Thoracic aorta (tissue), 2 donors: ENCODE measurements around the gene FAM227B. TPM values are rescaled to one million over a fixed set of nuclear protein-coding genes. Genes with fewer than 3 reads are reported as not detected.

Source experiments
- ATAC-seq: fragments of 150-250 bp; one replicate; pipeline ENCODE4 v1.8.0; 2017; ENCODE audit warnings: low read depth; ENCODE audit not compliant: insufficient number of reproducible peaks, low FRiP score
- DNase-seq: peaks from one replicate; pipeline ENCODE4 v3.0.0-alpha.2; 2020; ENCODE audit warnings: low spot score
- H3K27ac ChIP-seq, 2 donors: fragments of 200-600 bp; sonication (generic); 1 replicate in 1 of 2; 2 replicates in 1 of 2; pipeline ENCODE4 v1.5.1; 2016; ENCODE audit warnings: mild to moderate bottlenecking in 2 of 2, moderate library complexity in 2 of 2
- H3K27me3 ChIP-seq: fragments of 200-600 bp; sonication (generic); replicated peaks from 2 replicates; pipeline ENCODE4 v1.6.0; 2016; ENCODE audit warnings: mild to moderate bottlenecking; ENCODE audit not compliant: insufficient read depth
- H3K36me3 ChIP-seq: fragments of 200-600 bp; sonication (generic); one replicate; pipeline ENCODE4 v1.5.1; 2016
- H3K4me1 ChIP-seq, 2 donors: fragments of 200-600 bp; sonication (generic); 1 replicate in 1 of 2; 2 replicates in 1 of 2; pipeline versions ENCODE4 v1.5.1 to v1.6.0; 2016; ENCODE audit warnings: low read depth in 2 of 2, mild to moderate bottlenecking in 1 of 2; ENCODE audit not compliant: control insufficient read depth in 1 of 2
- H3K4me3 ChIP-seq: fragments of 200-600 bp; sonication (generic); 2 replicates; pipeline ENCODE4 v1.5.1; 2016; ENCODE audit warnings: mild to moderate bottlenecking
- H3K9me3 ChIP-seq: fragments of 200-600 bp; sonication (generic); 2 replicates; pipeline ENCODE4 v1.5.1; 2016
- CTCF ChIP-seq: fragments of 200-600 bp; sonication (generic); IDR thresholded peaks from one replicate; pipeline ENCODE4 v1.5.1; 2019; ENCODE audit warnings: antibody characterized with exemption
- total RNA-seq, 2 donors: library from RNA; depleted of rRNA; stranded (reverse); fragments of >200 nt; gene quantifications; one replicate each; pipeline versions ENCODE4 v1.1.0 to v1.2.3, GENCODE V29; 2016

FAM227B gene
- total RNA-seq, 2 donors from 2014 or later: 3.2 to 15.2 TPM

- Histone ChIP-seq H3K27me3 (no peaks in the 10 kb centered on the region), H3K36me3 (no peaks in the 10 kb centered on the region), H3K4me3 (no peak overlapping the region), H3K27ac (no peak overlapping the region), H3K4me1 (peaks cover 13 to 24% of the 10 kb centered on the region in 2 donors), H3K9me3 (no peaks in the 10 kb centered on the region)
- ATAC-seq (no peak), DNase-seq (no peak)
- no peak for TF ChIP-seq CTCF
These were observed 179.3 kb downstream of the FAM227B start for GRCh38 chr15:49441356-49441755.

DNA sequence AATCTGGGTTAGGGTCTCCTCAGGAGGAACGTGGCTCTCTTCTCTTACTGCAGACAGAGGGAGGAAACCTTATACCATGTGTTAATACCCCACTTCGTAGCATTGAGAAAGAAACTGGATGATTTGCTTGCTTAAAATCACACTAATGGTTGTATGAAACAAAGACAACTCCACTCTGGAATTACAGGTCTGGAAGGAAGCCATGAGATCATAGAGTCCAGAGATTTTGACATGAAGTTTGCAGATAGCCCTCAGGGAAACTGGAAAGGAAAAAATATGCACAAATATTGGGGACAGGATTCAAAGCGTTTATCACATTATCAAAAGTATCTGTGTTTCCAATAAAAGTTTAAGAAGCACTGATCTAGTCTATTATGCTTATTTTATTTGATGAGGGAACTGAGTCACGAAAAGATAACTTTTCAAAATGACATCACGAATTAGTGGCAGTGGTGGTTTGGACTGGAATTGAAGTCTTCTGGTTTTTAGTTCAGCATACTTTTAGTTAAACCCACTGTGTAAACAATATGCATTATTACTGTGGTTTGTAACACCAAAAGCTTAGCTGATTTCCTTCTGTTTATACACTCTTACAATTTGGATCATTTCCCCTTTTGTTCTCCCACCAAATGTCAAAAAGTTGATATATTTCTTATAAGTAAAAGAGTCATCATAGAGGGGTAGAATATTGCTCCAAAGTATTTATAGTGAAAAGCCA lies 180.8 kb downstream of the FAM227B start:
- ATAC-seq: no peak
- peaks cover 13 to 28% of the 10 kb centered on the region in 2 donors for H3K4me1 ChIP-seq
- no peaks in the 10 kb centered on the region for H3K36me3 ChIP-seq
- H3K27me3 ChIP-seq: no peaks in the 10 kb centered on the region
- no peak for TF ChIP-seq CTCF
- DNase-seq: no peak
- H3K27ac ChIP-seq: no peak overlapping the region
- H3K9me3 ChIP-seq: no peaks in the 10 kb centered on the region
- H3K4me3 ChIP-seq: no peak overlapping the region

GRCh38 chr15:49438962-49439631 lies 181.5 kb downstream of the FAM227B start:
- Histone ChIP-seq H3K27me3 (no peaks in the 10 kb centered on the region), H3K27ac (no peak overlapping the region), H3K36me3 (no peaks in the 10 kb centered on the region), H3K4me1 (peaks cover 13 to 28% of the 10 kb centered on the region in 2 donors), H3K4me3 (no peak overlapping the region), H3K9me3 (no peaks in the 10 kb centered on the region)
- no peak for ATAC-seq
- DNase-seq: no peak
- no peak for TF ChIP-seq CTCF

GRCh38 chr15:49436751-49437150 lies 183.9 kb downstream of the FAM227B start:
- Histone ChIP-seq H3K4me1 (peaks cover 13 to 28% of the 10 kb centered on the region in 2 donors), H3K36me3 (no peaks in the 10 kb centered on the region), H3K27me3 (no peaks in the 10 kb centered on the region), H3K4me3 (no peak overlapping the region), H3K9me3 (no peaks in the 10 kb centered on the region), H3K27ac (no peak overlapping the region)
- DNase-seq (no peak), ATAC-seq (no peak)
- TF ChIP-seq CTCF: no peak

DNA sequence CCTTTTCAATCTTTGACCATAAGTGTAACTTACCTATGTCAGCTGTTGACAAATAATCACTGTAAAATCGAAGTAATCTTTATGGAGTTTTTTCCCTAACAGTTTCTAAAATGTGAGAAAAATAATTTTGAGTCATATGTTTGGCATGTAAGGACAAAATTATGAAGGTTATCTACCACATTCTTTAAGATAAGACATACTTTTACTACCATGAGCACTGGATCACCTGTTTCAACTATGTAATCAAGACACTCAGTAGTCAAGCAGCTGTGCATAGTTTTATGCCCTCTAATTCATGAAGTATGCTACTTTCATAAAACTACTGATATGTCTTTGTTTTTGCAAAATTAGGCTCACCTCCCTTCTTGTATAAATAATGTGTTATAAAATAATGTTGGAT lies 185.4 kb downstream of the FAM227B start:
- Histone ChIP-seq H3K27ac (no peak overlapping the region), H3K9me3 (no peaks in the 10 kb centered on the region), H3K27me3 (no peaks in the 10 kb centered on the region), H3K4me1 (peaks cover 13 to 28% of the 10 kb centered on the region in 2 donors), H3K4me3 (no peak overlapping the region), H3K36me3 (no peaks in the 10 kb centered on the region)
- no peak for ATAC-seq
- DNase-seq: no peak
- no peak for TF ChIP-seq CTCF
